Measurements from ENCODE around the gene SLC12A2.

DNA sequence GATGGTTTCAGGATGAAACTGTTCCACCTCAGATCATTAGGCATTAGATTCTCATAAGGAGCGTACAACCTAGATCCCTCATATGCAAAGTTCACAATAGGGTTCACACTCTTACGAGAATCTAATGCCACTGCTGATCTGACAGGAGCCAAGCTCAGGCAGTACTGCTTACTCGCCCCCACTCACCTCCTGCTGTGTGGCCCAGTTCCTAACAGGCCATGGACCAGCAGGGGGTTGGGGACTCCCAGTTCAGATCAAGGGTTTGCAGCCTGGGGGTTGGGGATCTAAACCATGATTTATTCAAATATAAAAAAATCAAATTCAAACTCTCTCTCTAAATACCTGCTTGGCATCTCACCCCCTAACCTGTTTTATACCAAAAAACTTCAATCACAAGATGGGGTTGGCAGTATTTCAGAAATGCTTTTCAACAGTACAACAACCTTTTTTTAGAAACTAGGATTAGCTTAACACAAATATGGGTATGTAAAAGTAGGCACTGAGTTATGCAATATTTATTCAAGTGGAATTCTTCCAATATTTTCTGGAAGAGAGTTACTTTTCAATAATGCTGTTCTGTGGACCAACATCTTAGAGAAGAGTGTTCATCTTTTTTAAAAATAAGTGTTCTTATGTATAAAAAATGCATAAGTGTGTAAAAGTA, 30.1 kb upstream of the SLC12A2 start:
- TF ChIP-seq, protein P1, sequence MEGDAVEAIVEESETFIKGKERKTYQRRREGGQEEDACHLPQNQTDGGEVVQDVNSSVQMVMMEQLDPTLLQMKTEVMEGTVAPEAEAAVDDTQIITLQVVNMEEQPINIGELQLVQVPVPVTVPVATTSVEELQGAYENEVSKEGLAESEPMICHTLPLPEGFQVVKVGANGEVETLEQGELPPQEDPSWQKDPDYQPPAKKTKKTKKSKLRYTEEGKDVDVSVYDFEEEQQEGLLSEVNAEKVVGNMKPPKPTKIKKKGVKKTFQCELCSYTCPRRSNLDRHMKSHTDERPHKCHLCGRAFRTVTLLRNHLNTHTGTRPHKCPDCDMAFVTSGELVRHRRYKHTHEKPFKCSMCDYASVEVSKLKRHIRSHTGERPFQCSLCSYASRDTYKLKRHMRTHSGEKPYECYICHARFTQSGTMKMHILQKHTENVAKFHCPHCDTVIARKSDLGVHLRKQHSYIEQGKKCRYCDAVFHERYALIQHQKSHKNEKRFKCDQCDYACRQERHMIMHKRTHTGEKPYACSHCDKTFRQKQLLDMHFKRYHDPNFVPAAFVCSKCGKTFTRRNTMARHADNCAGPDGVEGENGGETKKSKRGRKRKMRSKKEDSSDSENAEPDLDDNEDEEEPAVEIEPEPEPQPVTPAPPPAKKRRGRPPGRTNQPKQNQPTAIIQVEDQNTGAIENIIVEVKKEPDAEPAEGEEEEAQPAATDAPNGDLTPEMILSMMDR (conservative IDR thresholded peaks at IDR 0.05 in 1 of 2, IDR thresholded peaks at IDR 0.05 in 1 of 2; ENCODE audit: low read depth in 1 of 2, low read length in 2 of 2), result no peak
- no peak for TF ChIP-seq EZH2 (IDR thresholded peaks at IDR 0.05; ENCODE audit: low read length, missing control alignments)
